Gastrocnemius medialis (tissue), 4 donors: ENCODE results near the gene CGREF1.

Experiments used
- CTCF ChIP-seq, 5 experiments: fragments of 450-650 bp in 3 of 5; fragments of 200-600 bp in 2 of 5; sonication (generic) in 2 of 5; IDR thresholded peaks in 4 of 5; conservative IDR thresholded peaks in 1 of 5; 1 replicate in 4 of 5; 2 replicates in 1 of 5; pipeline ENCODE4 v1.5.1; 2016 to 2019; ENCODE audit warnings: antibody characterized with exemption in 5 of 5, mild to moderate bottlenecking in 3 of 5, moderate library complexity in 3 of 5
- POLR2A ChIP-seq, 2 donors: fragments of 450-650 bp; IDR thresholded peaks; one replicate each; pipeline ENCODE4 v1.6.1; 2017; ENCODE audit warnings: antibody characterized with exemption in 2 of 2, mild to moderate bottlenecking in 2 of 2, moderate library complexity in 2 of 2

- TF ChIP-seq CTCF (IDR thresholded peaks at IDR 0.05 in 4 of 5, conservative IDR thresholded peaks at IDR 0.05 in 1 of 5) (no peak), POLR2A (IDR thresholded peaks at IDR 0.05) (no peak)
Observed at GRCh38 chr2:27079233-27080139, 39.4 kb downstream of the CGREF1 start.
